Left ventricle myocardium inferior (tissue), 1 donor: ENCODE measurements around the gene CPT1A. TPM values are rescaled to one million over a fixed set of nuclear protein-coding genes. Genes with fewer than 3 reads are reported as not detected.

Source experiments
- DNase-seq: peaks from one replicate; pipeline ENCODE4 v3.0.0-alpha.2; 2020
- H3K27ac ChIP-seq: fragments of 200-600 bp; replicated peaks from 2 replicates; pipeline ENCODE4 v1.8.0; 2021
- H3K27me3 ChIP-seq: fragments of 200-600 bp; 2 replicates; pipeline ENCODE4 v1.8.0; 2021; ENCODE audit warnings: low read depth
- H3K36me3 ChIP-seq: fragments of 200-600 bp; 2 replicates; pipeline ENCODE4 v1.8.0; 2021
- H3K4me1 ChIP-seq: fragments of 200-600 bp; 2 replicates; pipeline ENCODE4 v1.8.0; 2021
- H3K4me3 ChIP-seq: fragments of 200-600 bp; 2 replicates; pipeline ENCODE4 v1.8.0; 2021; ENCODE audit warnings: mild to moderate bottlenecking, moderate library complexity
- H3K9me3 ChIP-seq: fragments of 200-600 bp; replicated peaks from 2 replicates; pipeline ENCODE4 v1.8.0; 2021
- CTCF ChIP-seq: fragments of 200-600 bp; IDR thresholded peaks from 2 replicates; pipeline ENCODE4 v1.8.0; 2021; ENCODE audit warnings: antibody characterized with exemption, mild to moderate bottlenecking, borderline replicate concordance
- intact Hi-C: fragments of 100-400 bp; cut with micrococcal nuclease; formaldehyde crosslinking; loops from one replicate; pipeline ENCODE4 v1.11.0; 2022
- total RNA-seq: library from RNA; stranded (reverse); fragmentation: NEBNext Ultra II Directional; extraction: Animal tissue kit (Norgen Biotek cat#: 25700); gene quantifications from one replicate; pipeline ENCODE4 v1.2.1, GENCODE V29; 2021
- donor health status: DM: no; HTN: yes; CAD: no; lungs with severe emphysema.

CPT1A gene
- total RNA-seq, 1 donor from 2014 or later: 73.1 TPM

- TF ChIP-seq CTCF: no peak
- Histone ChIP-seq H3K4me3 (no peak overlapping the region), H3K9me3 (no peaks in the 10 kb centered on the region), H3K27ac (peak overlapping the region; percentile 43), H3K4me1 (peaks cover 13% of the 10 kb centered on the region), H3K27me3 (no peaks in the 10 kb centered on the region), H3K36me3 (peaks cover 100% of the 10 kb centered on the region)
- DNase-seq: peak; percentile 58
- intact Hi-C loops: no loop called here
These were observed 44.9 kb downstream of the CPT1A start for GRCh38 chr11:68796801-68797200.

GRCh38 chr11:68792400-68792966, 49.2 kb downstream of the CPT1A start:
- Histone ChIP-seq H3K4me3 (no peak overlapping the region), H3K27ac (peak overlapping the region; percentile 19), H3K36me3 (peaks cover 93% of the 10 kb centered on the region), H3K27me3 (no peaks in the 10 kb centered on the region), H3K9me3 (no peaks in the 10 kb centered on the region), H3K4me1 (peaks cover 11% of the 10 kb centered on the region)
- intact Hi-C loops: no loop called here
- no peak for TF ChIP-seq CTCF
- DNase-seq: no peak

GRCh38 chr11:68784653-68785052, 57.1 kb downstream of the CPT1A start:
- Histone ChIP-seq H3K27me3 (no peaks in the 10 kb centered on the region), H3K27ac (no peak overlapping the region), H3K36me3 (peaks cover 86% of the 10 kb centered on the region), H3K4me1 (peaks cover 47% of the 10 kb centered on the region), H3K9me3 (no peaks in the 10 kb centered on the region), H3K4me3 (no peak overlapping the region)
- intact Hi-C loops: no loop called here
- no peak for DNase-seq
- TF ChIP-seq CTCF: no peak

GRCh38 chr11:68783216-68783821, 58.4 kb downstream of the CPT1A start:
- intact Hi-C loops: no loop called here
- peaks cover 86% of the 10 kb centered on the region for H3K36me3 ChIP-seq
- peak overlapping the region; percentile 44 for H3K27ac ChIP-seq
- H3K9me3 ChIP-seq: no peaks in the 10 kb centered on the region
- no peak for TF ChIP-seq CTCF
- peak; percentile 74 for DNase-seq
- H3K4me1 ChIP-seq: peaks cover 58% of the 10 kb centered on the region
- no peak overlapping the region for H3K4me3 ChIP-seq
- H3K27me3 ChIP-seq: no peaks in the 10 kb centered on the region

GRCh38 chr11:68782711-68783110, 59.0 kb downstream of the CPT1A start:
- no peak overlapping the region for H3K4me3 ChIP-seq
- intact Hi-C loops: no loop called here
- peaks cover 62% of the 10 kb centered on the region for H3K4me1 ChIP-seq
- H3K36me3 ChIP-seq: peaks cover 91% of the 10 kb centered on the region
- H3K27ac ChIP-seq: peak overlapping the region; percentile 44
- TF ChIP-seq CTCF: no peak
- no peaks in the 10 kb centered on the region for H3K9me3 ChIP-seq
- H3K27me3 ChIP-seq: no peaks in the 10 kb centered on the region
- no peak for DNase-seq
